Stomach (tissue), 9 donors: ENCODE measurements around the gene ERBB4. TPM values are rescaled to one million over a fixed set of nuclear protein-coding genes. Genes with fewer than 3 reads are reported as not detected.

Source experiments
- DNase-seq, 2 donors: peaks; one replicate each; pipeline versions ENCODE4 v3.0.0 to v3.0.0-alpha.2; 2013 to 2019
- H3K27ac ChIP-seq, 5 donors: fragments of 200-600 bp in 4 of 5; sonication (generic) in 4 of 5; one replicate each; pipeline ENCODE4 v1.5.1; 2013 to 2019; ENCODE audit warnings: mild to moderate bottlenecking in 1 of 5, moderate library complexity in 1 of 5
- H3K27me3 ChIP-seq, 3 donors: fragments of 200-600 bp; sonication (generic); one replicate each; pipeline ENCODE4 v1.5.1; 2017 to 2019; ENCODE audit warnings: mixed run types in 1 of 3
- H3K36me3 ChIP-seq, 4 donors: fragments of 200-600 bp; sonication (generic); 1 replicate in 3 of 4; 2 replicates in 1 of 4; pipeline ENCODE4 v1.5.1; 2016 to 2019
- H3K4me1 ChIP-seq, 4 donors: fragments of 200-600 bp; sonication (generic); one replicate each; pipeline ENCODE4 v1.5.1; 2016 to 2019
- H3K4me3 ChIP-seq, 4 donors: fragments of 200-600 bp; sonication (generic) in 3 of 4; one replicate each; pipeline ENCODE4 v1.5.1; 2016 to 2019; ENCODE audit warnings: mild to moderate bottlenecking in 1 of 4
- H3K9me3 ChIP-seq, 4 donors: fragments of 200-600 bp; sonication (generic); one replicate each; pipeline ENCODE4 v1.5.1; 2016 to 2019
- EP300 ChIP-seq: sonication (generic); formaldehyde crosslinking; IDR thresholded peaks from one replicate; pipeline ENCODE4 v1.6.1; 2017; ENCODE audit warnings: antibody characterized with exemption
- POLR2A ChIP-seq, 4 donors: fragments of 450-650 bp; IDR thresholded peaks; one replicate each; pipeline ENCODE4 v1.6.1; 2016; ENCODE audit warnings: antibody characterized with exemption in 4 of 4, control low read depth in 2 of 4, mild to moderate bottlenecking in 1 of 4, moderate library complexity in 1 of 4
- POLR2AphosphoS5 ChIP-seq, 3 donors: sonication (generic); formaldehyde crosslinking; IDR thresholded peaks; one replicate each; pipeline ENCODE4 v1.6.1; 2016; ENCODE audit warnings: antibody characterized with exemption in 3 of 3
- WGBS, 5 donors: extraction: QIAGEN DNeasy Blood & Tissue Kit in 3 of 5; methylation state at CpG; one replicate each; pipeline versions ENCODE4 v1.1.5 to v1.1.7; 2013 to 2018; 5-methylcytosine and 5-hydroxymethylcytosine counted together
- intact Hi-C: fragments of 100-400 bp; cut with DNase I; formaldehyde crosslinking; loops from one replicate; pipeline ENCODE4 v1.15.1; 2023; ENCODE audit warnings: low total_unique reads
- polyA plus RNA-seq, 3 donors: library from polyadenylated mRNA; stranded (reverse); fragments of 200-250 nt; gene quantifications; one replicate each; pipeline ENCODE4 v1.2.3, GENCODE V29; 2013
- total RNA-seq, 5 donors: library from RNA; depleted of rRNA; stranded (reverse); fragments of >200 nt; gene quantifications; one replicate each; pipeline versions ENCODE4 v1.1.0 to v1.2.3, GENCODE V29; 2014 to 2016
- TF ChIP-seq, protein P1 (sequence below), 7 experiments: fragments of 450-650 bp in 4 of 7; fragments of 200-600 bp in 3 of 7; sonication (generic) in 3 of 7; IDR thresholded peaks; one replicate each; pipeline ENCODE4 v1.5.1; 2016 to 2019; ENCODE audit warnings: antibody characterized with exemption in 7 of 7, control low read depth in 2 of 7, mild to moderate bottlenecking in 1 of 7
- donor health status: healthy with polysubstance abuse.
- donor health status: Bipolar disorder and iron deficiency.
- donor health status: healthy.

The ERBB4 gene
- total and polyA plus RNA-seq, 8 donors, result 0.12 to 2.5 (median 0.45) TPM; not detected in 1

DNA sequence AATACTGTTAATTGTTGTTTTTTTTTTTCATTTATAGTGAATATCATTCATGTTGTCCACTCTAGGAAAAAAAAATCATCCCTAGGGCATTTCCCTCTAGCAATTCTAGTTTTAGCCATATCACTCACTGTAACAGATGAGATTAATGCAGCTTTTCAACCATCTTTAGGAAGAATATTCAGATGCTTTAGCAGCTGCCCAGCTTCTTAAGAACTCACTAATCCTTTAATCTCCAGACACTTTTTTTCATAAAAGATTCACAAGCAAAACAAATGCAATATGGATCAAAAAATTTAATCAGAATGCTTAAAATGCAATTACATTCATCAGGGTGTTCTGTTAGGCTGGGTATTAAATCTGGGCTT, 692.6 kb downstream of the ERBB4 start:
- Histone ChIP-seq H3K36me3 (no peaks in the 10 kb centered on the region), H3K27ac (no peak overlapping the region), H3K4me3 (no peak overlapping the region), H3K4me1 (no peaks in the 10 kb centered on the region), H3K9me3 (no peaks in the 10 kb centered on the region), H3K27me3 (no peaks in the 10 kb centered on the region)
- TF ChIP-seq EP300, result no peak
- no peak for TF ChIP-seq POLR2A (IDR thresholded peaks at IDR 0.05)
- DNase-seq, result no peak
- intact Hi-C loops, result no loop called here

DNA sequence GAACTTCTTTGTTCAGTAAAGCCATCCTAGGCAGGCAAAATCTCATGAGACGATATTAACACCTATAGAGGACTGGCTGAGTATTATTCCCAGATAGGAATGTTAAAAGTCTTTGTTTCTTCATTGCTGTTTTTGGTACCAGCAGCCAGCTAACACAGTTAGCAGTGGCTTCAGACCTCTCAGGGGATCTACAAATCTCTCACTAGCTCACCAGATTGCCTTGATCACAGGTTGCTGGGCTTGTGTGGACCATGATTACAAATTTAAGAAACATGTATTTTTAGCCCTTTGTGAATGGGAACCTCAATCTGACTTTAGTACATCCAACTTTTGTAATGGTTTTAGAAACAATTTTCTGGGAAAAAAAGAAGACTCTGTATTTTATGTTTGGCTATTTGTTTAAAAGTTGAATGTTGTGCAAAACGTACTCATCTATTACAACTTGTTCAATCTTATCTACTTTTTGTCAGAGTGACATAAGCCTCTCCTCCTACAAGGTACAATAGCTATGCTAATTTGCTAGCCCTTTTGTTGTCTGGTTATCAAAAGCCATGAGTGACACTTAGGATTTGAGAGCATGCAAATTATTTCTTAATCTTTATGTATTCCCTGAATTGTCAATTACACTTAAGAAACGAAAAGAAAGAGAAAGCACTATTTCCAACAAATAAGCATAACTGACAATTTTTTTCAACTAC, 693.1 kb downstream of the ERBB4 start:
- intact Hi-C loops, result no loop called here
- no peaks in the 10 kb centered on the region for H3K4me1 ChIP-seq
- WGBS, 5 donors, result 66 to 75% (median 70%) methylated on average over 3 of the region's 3 CpGs
- no peak overlapping the region for H3K27ac ChIP-seq
- no peaks in the 10 kb centered on the region for H3K36me3 ChIP-seq
- no peaks in the 10 kb centered on the region for H3K9me3 ChIP-seq
- no peaks in the 10 kb centered on the region for H3K27me3 ChIP-seq
- TF ChIP-seq EP300 (no peak), POLR2A (IDR thresholded peaks at IDR 0.05) (no peak), POLR2AphosphoS5 (IDR thresholded peaks at IDR 0.05) (no peak)
- TF ChIP-seq, protein P1, sequence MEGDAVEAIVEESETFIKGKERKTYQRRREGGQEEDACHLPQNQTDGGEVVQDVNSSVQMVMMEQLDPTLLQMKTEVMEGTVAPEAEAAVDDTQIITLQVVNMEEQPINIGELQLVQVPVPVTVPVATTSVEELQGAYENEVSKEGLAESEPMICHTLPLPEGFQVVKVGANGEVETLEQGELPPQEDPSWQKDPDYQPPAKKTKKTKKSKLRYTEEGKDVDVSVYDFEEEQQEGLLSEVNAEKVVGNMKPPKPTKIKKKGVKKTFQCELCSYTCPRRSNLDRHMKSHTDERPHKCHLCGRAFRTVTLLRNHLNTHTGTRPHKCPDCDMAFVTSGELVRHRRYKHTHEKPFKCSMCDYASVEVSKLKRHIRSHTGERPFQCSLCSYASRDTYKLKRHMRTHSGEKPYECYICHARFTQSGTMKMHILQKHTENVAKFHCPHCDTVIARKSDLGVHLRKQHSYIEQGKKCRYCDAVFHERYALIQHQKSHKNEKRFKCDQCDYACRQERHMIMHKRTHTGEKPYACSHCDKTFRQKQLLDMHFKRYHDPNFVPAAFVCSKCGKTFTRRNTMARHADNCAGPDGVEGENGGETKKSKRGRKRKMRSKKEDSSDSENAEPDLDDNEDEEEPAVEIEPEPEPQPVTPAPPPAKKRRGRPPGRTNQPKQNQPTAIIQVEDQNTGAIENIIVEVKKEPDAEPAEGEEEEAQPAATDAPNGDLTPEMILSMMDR (IDR thresholded peaks at IDR 0.05), result no peak
- no peak for DNase-seq
- no peak overlapping the region for H3K4me3 ChIP-seq

DNA sequence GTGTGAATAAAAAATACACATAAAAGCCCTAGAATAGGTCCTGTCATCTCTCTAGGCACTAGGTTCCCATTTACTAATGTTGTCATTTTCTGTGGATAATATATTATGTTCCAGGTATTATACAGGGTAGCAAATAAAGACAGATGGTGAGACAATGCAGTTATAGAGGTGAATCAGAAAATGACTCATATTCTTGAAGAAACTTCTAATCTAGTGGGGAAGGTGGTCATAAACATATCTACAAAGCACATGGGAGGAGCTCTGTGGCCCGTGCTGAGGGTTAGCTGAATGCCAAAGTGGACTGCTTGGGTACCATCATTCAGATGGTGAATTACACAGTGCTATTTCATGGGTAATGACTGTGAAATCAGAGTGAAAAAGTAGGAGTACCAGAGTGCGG, 700.9 kb downstream of the ERBB4 start:
- H3K4me1 ChIP-seq, result peaks cover 0 to 8% (median 0%) of the 10 kb centered on the region in 4 donors
- no peak overlapping the region for H3K4me3 ChIP-seq
- TF ChIP-seq, protein P1 (IDR thresholded peaks at IDR 0.05), result no peak
- TF ChIP-seq POLR2A (IDR thresholded peaks at IDR 0.05), result no peak
- no peak for TF ChIP-seq EP300
- no peak for TF ChIP-seq POLR2AphosphoS5 (IDR thresholded peaks at IDR 0.05)
- no peaks in the 10 kb centered on the region for H3K9me3 ChIP-seq
- WGBS, 5 donors, result 66 to 81% (median 79%) methylated on average over 2 of the region's 2 CpGs
- H3K36me3 ChIP-seq, result no peaks in the 10 kb centered on the region
- H3K27ac ChIP-seq, result no peak overlapping the region
- no peak for DNase-seq
- no peaks in the 10 kb centered on the region for H3K27me3 ChIP-seq
- intact Hi-C loops, result no loop called here

DNA sequence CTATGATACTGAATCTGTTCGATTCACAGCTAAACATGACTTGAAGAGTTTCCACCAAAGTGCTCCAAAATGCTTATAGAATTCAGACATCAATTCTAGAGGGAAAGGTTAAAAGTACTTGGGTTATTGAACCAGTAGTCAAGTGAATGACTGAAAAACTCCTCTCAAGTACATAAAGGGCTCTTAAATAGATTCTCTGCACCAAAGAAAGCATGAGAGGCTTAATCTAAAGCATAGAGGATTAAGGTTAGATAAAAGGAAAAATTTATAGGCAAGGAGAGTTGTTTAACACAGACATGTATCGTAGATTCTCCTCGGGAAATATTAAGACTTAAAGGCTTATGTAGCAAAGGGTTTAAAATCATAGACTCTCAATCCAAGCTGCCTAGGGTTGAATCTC, 701.4 kb downstream of the ERBB4 start:
- Histone ChIP-seq H3K27ac (no peak overlapping the region), H3K9me3 (no peaks in the 10 kb centered on the region), H3K4me3 (no peak overlapping the region), H3K27me3 (no peaks in the 10 kb centered on the region), H3K36me3 (no peaks in the 10 kb centered on the region), H3K4me1 (peaks cover 0 to 8% (median 0%) of the 10 kb centered on the region in 4 donors)
- no peak for DNase-seq
- WGBS, 5 donors, result 69 to 88% (median 70%) methylated on average over 3 of the region's 3 CpGs
- intact Hi-C loops, result no loop called here
- TF ChIP-seq POLR2AphosphoS5 (IDR thresholded peaks at IDR 0.05) (no peak), POLR2A (IDR thresholded peaks at IDR 0.05) (no peak), EP300 (no peak)
- TF ChIP-seq, protein P1 (IDR thresholded peaks at IDR 0.05), result no peak

DNA sequence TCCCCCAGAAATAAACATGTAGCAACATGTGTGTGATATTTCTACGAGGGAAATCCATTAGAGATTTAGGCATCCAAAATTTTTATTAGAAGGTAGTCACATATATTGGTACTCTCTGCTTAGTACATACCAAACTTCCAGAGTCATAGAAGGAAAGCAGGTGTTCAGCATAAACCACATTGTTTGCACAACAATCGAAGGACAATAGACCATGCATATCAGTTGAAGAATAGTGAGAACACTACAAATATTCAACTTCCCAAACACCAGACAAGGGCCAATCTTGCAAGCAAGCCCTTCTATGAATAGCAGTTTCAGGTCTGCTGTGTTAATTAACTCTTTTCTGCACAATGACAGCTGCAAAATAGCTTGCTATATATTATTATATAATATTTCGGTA, 702.2 kb downstream of the ERBB4 start:
- TF ChIP-seq POLR2AphosphoS5 (IDR thresholded peaks at IDR 0.05) (no peak), EP300 (no peak), POLR2A (IDR thresholded peaks at IDR 0.05) (no peak)
- TF ChIP-seq, protein P1 (IDR thresholded peaks at IDR 0.05), result no peak
- no peak for DNase-seq
- Histone ChIP-seq H3K27me3 (no peaks in the 10 kb centered on the region), H3K4me1 (peaks cover 0 to 8% (median 0%) of the 10 kb centered on the region in 4 donors), H3K9me3 (no peaks in the 10 kb centered on the region), H3K27ac (no peak overlapping the region), H3K4me3 (no peak overlapping the region), H3K36me3 (no peaks in the 10 kb centered on the region)
- WGBS, 5 donors, result 22 to 46% (median 34%) methylated on average over 3 of the region's 3 CpGs
- intact Hi-C loops, result no loop called here
